ENCODE data around the gene LCN1.
"Not testable (repeated sequence)": the region's sequence is repeated elsewhere in the genome, so short reads cannot be mapped to it uniquely, and the experiment has no call there.

LCN1 gene

GRCh38 chr9:135522137-135522877 lies 1.1 kb downstream of the LCN1 start:
- no peak for DNase-seq (ENCODE audit: low read depth in 2 of 2)

GRCh38 chr9:135522931-135523330 lies 1.7 kb downstream of the LCN1 start:
- no peak for DNase-seq (ENCODE audit: low read depth in 2 of 2)

GRCh38 chr9:135523521-135524129 lies 2.4 kb downstream of the LCN1 start:
- no peak for DNase-seq (ENCODE audit: low read depth in 2 of 2)

- DNase-seq (ENCODE audit: low read depth in 2 of 2): no peak
Observed at GRCh38 chr9:135524130-135524861, 3.1 kb downstream of the LCN1 start.

- DNase-seq (ENCODE audit: low read depth in 2 of 2): no peak
Observed at GRCh38 chr9:135525241-135526088, 4.2 kb downstream of the LCN1 start.

- DNase-seq (ENCODE audit: low read depth in 2 of 2): no peak
Observed at GRCh38 chr9:135526089-135526729, 5.0 kb downstream of the LCN1 start.

- no peak for DNase-seq (ENCODE audit: low read depth in 2 of 2)
Observed at GRCh38 chr9:135526730-135527571, 5.7 kb downstream of the LCN1 start.

GRCh38 chr9:135528842-135529435 lies 7.7 kb downstream of the LCN1 start:
- not testable (repeated sequence) for DNase-seq (ENCODE audit: low read depth in 2 of 2)

- DNase-seq (ENCODE audit: low read depth in 2 of 2): no peak
Observed at GRCh38 chr9:135530146-135530545, 8.9 kb downstream of the LCN1 start.

GRCh38 chr9:135531096-135531495 lies 9.9 kb downstream of the LCN1 start:
- no peak for DNase-seq (ENCODE audit: low read depth in 2 of 2)

- no peak for DNase-seq (ENCODE audit: low read depth in 2 of 2)
Observed at GRCh38 chr9:135533113-135533512, 11.9 kb downstream of the LCN1 start.

GRCh38 chr9:135533674-135534073 lies 12.4 kb downstream of the LCN1 start:
- no peak for DNase-seq (ENCODE audit: low read depth in 2 of 2)

- not testable (repeated sequence) for DNase-seq (ENCODE audit: low read depth in 2 of 2)
Observed at GRCh38 chr9:135534192-135534711, 13.0 kb downstream of the LCN1 start.

GRCh38 chr9:135534826-135535225 lies 13.6 kb downstream of the LCN1 start:
- DNase-seq (ENCODE audit: low read depth in 2 of 2): not testable (repeated sequence)

- not testable (repeated sequence) for DNase-seq (ENCODE audit: low read depth in 2 of 2)
Observed at GRCh38 chr9:135535631-135536030, 14.4 kb downstream of the LCN1 start.

GRCh38 chr9:135536216-135536615 lies 15.0 kb downstream of the LCN1 start:
- no peak for DNase-seq (ENCODE audit: low read depth in 2 of 2)

GRCh38 chr9:135543262-135543894 lies 22.1 kb downstream of the LCN1 start:
- DNase-seq (ENCODE audit: low read depth in 2 of 2): not testable (repeated sequence)

- DNase-seq (ENCODE audit: low read depth in 2 of 2): no peak
Observed at GRCh38 chr9:135544981-135545635, 23.9 kb downstream of the LCN1 start.

All from stimulated activated CD8-positive, alpha-beta memory T cell treated with anti-CD3 and anti-CD28 coated beads, Interleukin-7, amount 100 ng/mL, for 4 hours (primary cell).